ENCODE measurements around the gene KLF1. TPM values are rescaled to one million over a fixed set of nuclear protein-coding genes. Genes with fewer than 3 reads are reported as not detected.

Gene KLF1
- under 1 TPM in 4 of 6 donors, not detected in 2; 0.17 to 0.89 (median 0.42) TPM for total RNA-seq

GRCh38 chr19:12886969-12887747 lies at the start of gene KLF1:
KLF1 (minus strand) TSS chr19:12887201; CDS start chr19:12887140, 61 bp downstream.
- peaks cover 0 to 8% (median 4%) of the 10 kb centered on the region in 4 donors for H3K9me3 ChIP-seq
- peaks cover 0 to 6% (median 2%) of the 10 kb centered on the region in 4 donors for H3K27me3 ChIP-seq
- H3K36me3 ChIP-seq: no peaks in the 10 kb centered on the region
- H3K4me1 ChIP-seq: peaks cover 30 to 36% (median 33%) of the 10 kb centered on the region in 4 donors
- TF ChIP-seq POLR2A (IDR thresholded peaks at IDR 0.05) (no peak), POLR2AphosphoS5 (IDR thresholded peaks at IDR 0.05) (no peak), EP300 (IDR thresholded peaks at IDR 0.05) (no peak)
- TF ChIP-seq, protein P1, sequence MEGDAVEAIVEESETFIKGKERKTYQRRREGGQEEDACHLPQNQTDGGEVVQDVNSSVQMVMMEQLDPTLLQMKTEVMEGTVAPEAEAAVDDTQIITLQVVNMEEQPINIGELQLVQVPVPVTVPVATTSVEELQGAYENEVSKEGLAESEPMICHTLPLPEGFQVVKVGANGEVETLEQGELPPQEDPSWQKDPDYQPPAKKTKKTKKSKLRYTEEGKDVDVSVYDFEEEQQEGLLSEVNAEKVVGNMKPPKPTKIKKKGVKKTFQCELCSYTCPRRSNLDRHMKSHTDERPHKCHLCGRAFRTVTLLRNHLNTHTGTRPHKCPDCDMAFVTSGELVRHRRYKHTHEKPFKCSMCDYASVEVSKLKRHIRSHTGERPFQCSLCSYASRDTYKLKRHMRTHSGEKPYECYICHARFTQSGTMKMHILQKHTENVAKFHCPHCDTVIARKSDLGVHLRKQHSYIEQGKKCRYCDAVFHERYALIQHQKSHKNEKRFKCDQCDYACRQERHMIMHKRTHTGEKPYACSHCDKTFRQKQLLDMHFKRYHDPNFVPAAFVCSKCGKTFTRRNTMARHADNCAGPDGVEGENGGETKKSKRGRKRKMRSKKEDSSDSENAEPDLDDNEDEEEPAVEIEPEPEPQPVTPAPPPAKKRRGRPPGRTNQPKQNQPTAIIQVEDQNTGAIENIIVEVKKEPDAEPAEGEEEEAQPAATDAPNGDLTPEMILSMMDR (IDR thresholded peaks at IDR 0.05): no peak
- ATAC-seq (ENCODE audit: low FRiP score in 2 of 2): no peak
- H3K27ac ChIP-seq: peak within 1 kb of the TSS in 1 of 4 donors; percentile 54
- no peak for DNase-seq
- H3K4me3 ChIP-seq: peak within 1 kb of the TSS in 3 of 4 donors; percentile 43 to 57 (median 53)
- WGBS, 2 donors: 67 to 75% methylated on average over 6 to 14 of the region's 17 CpGs

GRCh38 chr19:12936582-12936981 lies 49.6 kb upstream of the KLF1 start:
- H3K4me1 ChIP-seq: peaks cover 41 to 63% (median 44%) of the 10 kb centered on the region in 4 donors
- TF ChIP-seq POLR2AphosphoS5 (IDR thresholded peaks at IDR 0.05) (no peak), POLR2A (IDR thresholded peaks at IDR 0.05) (no peak), EP300 (IDR thresholded peaks at IDR 0.05) (no peak)
- TF ChIP-seq, protein P1 (IDR thresholded peaks at IDR 0.05): no peak
- no peaks in the 10 kb centered on the region for H3K27me3 ChIP-seq

GRCh38 chr19:12935071-12935470 lies 48.1 kb upstream of the KLF1 start:
- ATAC-seq (ENCODE audit: low FRiP score in 2 of 2) (no peak), DNase-seq (no peak)
- WGBS, 2 donors: 87 to 91% methylated on average over 10 of the region's 10 CpGs
- Histone ChIP-seq H3K27me3 (no peaks in the 10 kb centered on the region), H3K36me3 (peaks cover 0 to 17% (median 8%) of the 10 kb centered on the region in 4 donors), H3K4me3 (no peak overlapping the region), H3K4me1 (peaks cover 27 to 59% (median 30%) of the 10 kb centered on the region in 4 donors), H3K27ac (no peak overlapping the region), H3K9me3 (no peaks in the 10 kb centered on the region)
- TF ChIP-seq EP300 (IDR thresholded peaks at IDR 0.05) (no peak), POLR2A (IDR thresholded peaks at IDR 0.05) (no peak), POLR2AphosphoS5 (IDR thresholded peaks at IDR 0.05) (no peak)
- TF ChIP-seq, protein P1 (IDR thresholded peaks at IDR 0.05): no peak

More at GRCh38 chr19:12936582-12936981, 49.6 kb upstream of the KLF1 start:
- DNase-seq (no peak), ATAC-seq (ENCODE audit: low FRiP score in 2 of 2) (no peak)
- H3K36me3 ChIP-seq: peaks cover 10 to 24% (median 18%) of the 10 kb centered on the region in 4 donors
- no peaks in the 10 kb centered on the region for H3K9me3 ChIP-seq
- H3K27ac ChIP-seq: no peak overlapping the region
- 50 to 70% methylated on average over 7 of the region's 7 CpGs for WGBS, 2 donors
- no peak overlapping the region for H3K4me3 ChIP-seq

DNA sequence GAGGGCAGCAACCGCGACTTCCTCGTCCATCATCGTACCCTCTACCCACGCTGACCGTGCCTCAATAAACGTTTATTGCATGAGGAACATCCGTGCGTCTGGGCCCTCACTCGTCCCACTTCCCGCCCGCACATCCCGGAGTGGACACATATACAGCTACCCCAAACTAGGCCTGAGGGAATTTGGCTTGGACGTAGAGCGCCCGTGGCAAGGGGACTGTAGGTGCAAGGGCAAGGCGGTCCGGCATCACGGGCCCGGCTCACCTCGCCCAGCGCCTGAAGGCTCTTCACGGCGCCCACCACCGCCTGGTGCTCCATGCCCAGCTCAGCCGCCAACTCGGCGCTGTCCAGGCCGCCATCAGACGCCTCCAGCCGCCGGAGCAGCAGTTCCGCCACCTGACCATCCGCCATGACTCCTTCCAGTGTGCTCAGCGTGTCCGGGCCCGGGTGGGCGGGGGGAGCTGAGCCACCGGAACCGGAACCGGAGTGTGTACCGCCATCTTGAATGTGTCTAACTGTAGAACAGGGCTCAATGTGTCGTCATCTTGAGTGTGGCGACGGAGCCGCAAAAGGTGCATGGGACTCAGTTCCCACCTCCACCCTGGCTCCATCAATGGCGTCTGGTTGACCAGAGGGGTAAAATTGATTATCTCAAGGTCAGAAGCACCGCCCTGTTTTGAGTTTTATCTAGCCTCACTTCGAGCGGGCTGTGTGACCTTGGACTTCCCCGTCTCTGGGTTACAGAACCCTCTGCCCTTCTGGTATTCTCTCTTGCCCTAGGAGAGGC lies 46.5 kb upstream of the KLF1 start, which contains the start of gene FARSA:
Gene FARSA, minus strand, starts transcription at position 425 of the 786 bp plus-strand sequence. Its CDS starts 15 bp downstream, at position 410.
- peak within 1 kb of the TSS; percentile 74 to 86 (median 82) for H3K27ac ChIP-seq
- peak within 1 kb of the TSS; percentile 89 to 97 (median 94) for H3K4me3 ChIP-seq
- H3K36me3 ChIP-seq: peaks cover 6 to 26% (median 19%) of the 10 kb centered on the region in 4 donors
- H3K4me1 ChIP-seq: peaks cover 20 to 48% (median 22%) of the 10 kb centered on the region in 4 donors
- peak; percentile 95 to 96 for DNase-seq
- no peaks in the 10 kb centered on the region for H3K27me3 ChIP-seq
- H3K9me3 ChIP-seq: no peaks in the 10 kb centered on the region
- 0 to 2% methylated on average over 4 to 46 of the region's 51 CpGs for WGBS, 2 donors
- TF ChIP-seq POLR2A (IDR thresholded peaks at IDR 0.05) (peak in 2 of 4 donors; percentile 46 to 72), EP300 (IDR thresholded peaks at IDR 0.05) (peak in 1 of 4 donors; percentile 85), POLR2AphosphoS5 (IDR thresholded peaks at IDR 0.05) (peak; percentile 96 to 98)
- TF ChIP-seq, protein P1 (IDR thresholded peaks at IDR 0.05): no peak
- peak; percentile 89 for ATAC-seq (ENCODE audit: low FRiP score in 2 of 2)

All from upper lobe of left lung (tissue), 6 donors.